NCI-H1694 (cell line): ENCODE results near the gene KIF23.

Source experiments
- DNase-seq: peaks from one replicate; lab custom pipeline; 2025; lab: John Stamatoyannopoulos, UW

The KIF23 gene

DNA sequence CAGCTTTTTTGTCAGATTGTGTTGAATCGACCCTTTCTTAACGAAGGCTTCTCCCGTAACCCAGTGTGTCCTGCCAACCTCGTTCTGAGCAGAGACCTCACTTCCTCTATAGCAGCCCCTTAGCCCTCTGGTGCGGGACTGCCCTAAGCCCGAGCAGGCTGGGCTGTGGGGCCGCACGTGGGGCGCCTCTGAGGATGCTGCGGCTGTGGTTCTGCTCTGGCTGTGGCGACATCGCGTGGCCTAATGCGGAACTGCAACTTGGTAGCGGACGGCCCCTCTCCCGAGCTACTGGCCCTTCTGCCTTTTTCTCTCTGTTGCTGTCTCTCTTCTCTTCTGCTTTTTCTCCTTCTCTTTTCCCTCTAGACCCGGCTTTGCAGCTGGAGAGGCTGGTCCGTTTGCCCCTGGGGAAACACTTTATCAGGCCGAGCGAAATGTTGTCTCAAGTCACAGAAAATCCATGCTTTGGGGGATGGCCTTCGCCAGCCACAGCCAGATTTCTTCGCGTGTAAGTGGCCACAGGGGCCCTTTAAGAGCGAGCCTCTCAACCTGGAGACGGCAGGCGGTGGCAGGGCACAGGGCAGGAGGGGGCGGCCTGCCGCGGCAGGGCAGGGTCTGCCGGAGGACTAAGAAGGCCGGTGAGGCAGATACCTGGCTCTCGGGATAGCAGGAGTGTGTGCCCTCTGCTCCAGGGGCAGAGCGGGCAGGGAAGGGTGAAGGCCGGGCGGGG is 19.4 kb upstream of the KIF23 start:
- peak; percentile 50 for DNase-seq

DNA sequence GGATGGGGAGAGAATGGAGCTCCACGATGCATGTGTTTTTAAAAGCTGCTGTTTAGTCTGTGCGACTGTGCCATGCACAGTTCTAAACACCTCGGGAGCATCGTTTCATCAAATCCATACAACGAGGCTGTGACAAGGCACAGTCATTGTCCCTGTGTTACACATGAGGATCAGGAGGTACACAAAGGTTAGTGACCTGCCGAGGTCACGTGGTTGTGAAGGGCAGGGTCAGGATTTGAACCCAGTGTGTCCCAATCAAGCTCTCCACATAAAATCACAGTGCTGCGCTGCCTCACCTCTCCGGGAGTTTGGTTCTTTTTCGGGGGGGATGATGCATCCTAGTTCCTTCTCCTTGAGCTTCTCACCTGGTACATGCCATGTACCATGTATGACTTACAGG is 18.7 kb upstream of the KIF23 start:
- DNase-seq = no peak

DNA sequence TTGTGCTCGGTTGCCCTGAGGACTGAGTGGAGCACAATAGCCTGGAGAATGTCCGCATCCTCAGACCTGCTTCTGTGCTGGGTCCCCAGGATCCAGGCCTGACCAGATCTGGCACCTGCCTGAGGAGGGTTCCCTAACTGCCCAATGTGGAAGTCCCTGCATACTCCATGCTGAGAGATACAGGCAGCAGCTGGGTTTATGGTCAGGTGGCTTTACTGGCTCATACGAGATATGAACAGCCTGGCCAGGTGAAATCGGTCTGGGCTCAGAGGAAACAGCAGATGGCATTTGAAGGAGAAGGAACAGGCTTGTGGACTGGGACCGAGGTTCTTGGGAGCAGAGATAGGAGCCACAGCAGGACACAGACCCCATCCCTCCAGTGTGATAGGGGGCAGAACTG is 18.2 kb upstream of the KIF23 start:
- DNase-seq = no peak

DNA sequence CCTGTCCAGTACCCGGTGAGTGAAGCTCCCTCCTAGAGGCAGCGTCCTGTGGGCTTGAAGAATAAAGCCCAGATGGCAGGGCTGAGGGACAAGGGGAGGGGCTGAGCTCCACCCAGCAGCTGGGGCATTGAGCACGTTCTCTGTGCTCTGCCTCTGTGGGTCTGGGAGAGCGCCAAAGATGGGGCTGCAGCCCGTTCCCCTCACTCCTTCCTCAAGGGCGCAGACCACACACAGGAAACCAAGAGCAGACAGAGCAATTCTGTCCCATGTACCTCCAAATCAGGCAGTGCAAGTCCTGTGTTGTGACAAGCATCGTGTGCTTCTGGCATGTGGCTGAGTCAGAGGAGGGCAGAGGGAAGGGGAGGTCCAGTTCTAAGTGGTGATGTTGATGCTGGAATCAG is 15.7 kb upstream of the KIF23 start:
- peak; percentile 5 for DNase-seq

DNA sequence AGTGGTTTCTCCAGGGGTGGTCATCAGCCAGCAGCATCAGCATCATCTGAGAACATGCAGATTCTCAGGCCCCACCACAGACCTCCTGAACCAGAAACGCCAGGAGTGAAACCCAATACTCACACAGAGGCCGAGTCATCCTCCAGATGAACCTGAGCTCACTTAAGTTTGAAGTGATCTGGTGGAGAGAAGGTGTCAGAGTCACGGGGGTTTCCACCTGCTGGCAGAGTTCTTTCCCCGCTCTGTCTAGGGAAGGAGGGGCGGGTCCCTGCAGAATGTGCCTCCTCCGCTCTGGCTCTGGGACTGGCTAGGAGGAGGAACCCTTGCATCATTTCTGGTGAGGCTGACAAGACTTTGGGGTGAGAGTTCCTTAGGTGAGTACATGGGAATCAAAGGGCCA is 13.3 kb upstream of the KIF23 start:
- DNase-seq = no peak

DNA sequence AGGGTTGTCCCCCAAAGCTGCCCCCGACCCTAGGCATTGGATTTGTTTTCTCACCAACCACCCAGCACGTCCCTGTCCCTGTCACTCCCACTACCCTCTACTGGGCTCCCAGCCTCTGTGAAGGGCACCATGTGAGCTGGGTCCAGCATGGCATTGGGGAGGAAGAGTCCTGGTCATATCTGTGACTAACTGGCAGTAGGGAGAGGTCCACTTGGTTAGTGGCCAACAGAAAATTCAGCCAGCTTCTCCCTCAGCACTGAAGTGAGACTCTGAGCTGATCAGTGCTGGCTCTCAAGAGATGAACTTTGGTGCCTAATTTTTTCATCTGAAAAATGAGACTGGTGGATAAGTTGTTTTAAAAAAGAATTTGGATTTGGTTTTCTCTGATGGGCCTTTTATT is 11.3 kb upstream of the KIF23 start:
- no peak for DNase-seq

DNA sequence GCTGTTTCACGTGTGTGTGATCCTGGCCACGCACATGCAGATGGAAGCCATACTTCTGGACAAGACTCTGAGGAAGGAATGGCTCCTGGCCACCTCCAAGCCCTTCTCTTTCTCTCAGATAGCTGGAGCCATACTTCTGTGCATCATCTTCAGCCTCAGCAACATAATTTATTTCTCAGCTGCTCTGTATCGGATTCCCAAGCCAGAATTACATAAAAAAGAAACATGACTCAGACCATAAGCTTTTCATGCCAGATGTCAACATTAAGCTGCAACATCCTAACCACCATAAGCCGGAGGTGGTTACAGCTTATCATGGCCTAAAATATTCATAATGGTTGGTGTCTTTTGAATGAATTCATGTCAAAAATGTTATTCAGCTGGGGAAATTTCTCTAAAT is 10.6 kb upstream of the KIF23 start:
- DNase-seq = no peak

DNA sequence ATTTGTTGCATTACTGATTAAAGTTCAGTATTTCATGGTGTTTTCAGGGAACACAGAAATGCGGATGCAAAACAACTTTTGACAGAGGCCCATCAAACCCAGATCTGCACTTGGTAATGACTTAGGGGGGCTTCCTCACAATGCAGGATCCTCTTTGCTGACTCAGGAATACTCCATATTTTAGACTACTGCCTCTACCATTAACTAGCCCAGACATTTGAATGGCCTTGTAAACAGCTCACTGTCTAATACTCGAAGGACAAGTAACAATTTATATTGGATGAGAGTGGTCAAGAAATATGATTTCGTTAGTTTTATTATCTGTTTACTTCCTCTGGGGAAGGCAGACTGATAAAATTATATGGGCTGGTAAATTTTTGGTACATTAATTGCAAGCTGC is 9.0 kb upstream of the KIF23 start:
- no peak for DNase-seq

DNA sequence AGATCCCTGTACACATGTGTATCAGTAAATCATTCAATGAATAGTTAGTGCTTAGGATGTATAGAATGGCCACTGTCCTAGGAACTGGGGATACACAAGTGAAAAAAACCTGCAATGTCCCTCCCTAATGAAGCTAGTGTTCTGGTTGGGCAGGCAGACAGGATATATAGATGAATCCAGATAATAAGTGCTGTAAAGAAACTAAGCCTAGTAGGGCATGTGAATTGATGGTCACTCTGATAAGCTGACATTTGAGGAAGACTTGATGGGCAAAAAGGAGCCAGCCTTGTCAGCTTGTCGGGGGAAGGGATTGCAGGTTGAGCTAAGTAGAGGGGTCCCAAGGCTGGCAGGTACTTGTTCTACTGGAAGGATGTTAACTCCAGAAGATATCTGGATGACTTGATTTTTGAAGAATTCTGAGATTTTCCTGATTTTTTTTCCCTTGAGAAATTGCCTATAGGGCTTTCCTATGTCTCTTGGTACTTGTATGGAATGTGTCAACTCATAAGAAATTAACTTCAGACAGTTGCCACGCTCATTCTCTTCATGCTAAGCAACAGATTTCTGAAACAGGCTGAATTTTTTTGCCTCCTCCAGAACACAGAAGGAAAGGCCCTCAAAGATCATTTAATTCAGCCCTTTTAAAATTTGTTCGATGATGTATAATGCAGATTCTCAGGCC is 6.3 kb upstream of the KIF23 start:
- no peak for DNase-seq

DNA sequence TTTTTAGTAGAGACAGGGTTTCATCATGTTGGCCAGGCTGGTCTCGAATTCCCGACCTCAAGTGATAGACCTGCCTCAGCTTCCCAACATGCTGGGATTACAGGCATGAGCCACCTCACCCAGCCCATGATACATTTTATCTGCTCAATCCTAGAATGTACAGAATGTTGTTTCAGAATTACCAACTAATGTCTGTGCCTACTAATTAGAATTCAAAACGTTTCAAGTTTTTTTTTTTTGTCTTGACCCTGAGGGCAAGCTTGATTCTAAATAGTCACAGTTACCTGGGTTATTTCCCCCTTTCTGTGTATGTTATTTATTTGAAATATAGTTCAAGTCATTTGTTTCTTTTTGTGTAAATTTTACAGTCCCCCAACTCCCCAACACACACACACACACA is 5.3 kb upstream of the KIF23 start:
- no peak for DNase-seq

DNA sequence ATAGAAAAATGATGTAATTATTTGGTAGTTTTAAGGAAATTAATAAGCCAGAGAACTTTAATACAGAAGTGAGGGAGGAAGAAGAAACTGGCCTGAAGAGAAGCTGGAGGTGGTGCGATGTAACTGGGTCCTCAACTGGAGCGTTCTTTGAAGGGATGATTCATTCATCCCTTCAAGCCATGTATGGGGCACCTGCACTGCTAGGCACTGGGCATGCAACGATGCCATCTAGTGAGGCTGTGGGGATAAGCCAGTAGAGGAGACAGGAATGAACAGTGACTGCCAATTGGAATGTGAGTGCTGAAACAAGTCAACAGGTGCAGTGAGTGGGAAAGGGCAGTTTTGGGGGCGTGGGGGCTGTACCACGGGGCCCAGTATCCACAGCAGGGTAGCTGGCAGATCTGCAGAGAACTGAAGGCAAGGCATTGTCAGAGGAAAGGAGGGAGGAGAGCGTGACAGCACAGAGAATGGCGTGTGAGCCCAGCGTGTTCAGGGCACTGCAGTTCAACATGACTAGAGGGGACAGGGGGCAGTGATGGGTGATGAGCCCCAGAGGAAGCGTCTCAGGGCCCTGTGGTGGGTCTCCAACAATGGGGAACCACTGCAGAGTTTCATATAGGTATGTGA is 3.8 kb upstream of the KIF23 start:
- DNase-seq = peak; percentile 45

DNA sequence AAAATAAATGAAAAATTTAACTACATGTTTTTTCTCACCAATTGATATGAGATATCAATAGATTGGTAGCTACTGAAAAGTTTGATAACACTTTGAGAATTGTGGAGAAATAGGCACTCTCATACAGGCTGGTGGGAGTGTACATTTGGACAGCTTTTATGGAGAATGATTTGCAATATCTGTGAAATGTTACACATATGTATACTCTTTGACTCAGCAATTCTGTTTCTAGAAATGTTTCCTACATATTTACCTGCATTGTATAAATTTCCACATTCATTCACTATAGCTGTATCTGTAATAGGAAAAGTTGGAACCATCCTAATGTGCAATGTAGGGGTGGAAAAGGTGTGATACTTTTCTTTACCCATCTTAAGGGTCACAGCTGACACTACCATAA is 1.9 kb upstream of the KIF23 start:
- no peak for DNase-seq

DNA sequence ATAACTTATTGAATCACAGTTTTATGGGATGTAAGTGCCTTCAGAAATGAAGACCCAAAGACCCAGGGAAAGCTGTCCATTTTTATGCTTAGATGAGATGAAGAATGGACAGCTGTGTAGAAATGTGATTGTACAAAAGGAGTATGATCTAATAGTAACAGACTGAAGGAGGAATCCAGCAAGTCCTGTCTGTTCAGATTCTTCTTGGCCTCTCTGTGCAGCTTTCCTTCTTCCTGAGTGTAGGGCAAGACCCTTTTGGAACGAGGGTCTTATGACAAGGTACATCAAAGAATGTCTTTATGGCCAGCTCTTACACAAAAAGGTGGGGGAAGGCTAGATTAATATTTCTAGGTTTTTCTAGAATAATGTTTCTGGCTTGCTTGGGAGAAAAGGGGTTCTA is 1.4 kb upstream of the KIF23 start:
- no peak for DNase-seq

DNA sequence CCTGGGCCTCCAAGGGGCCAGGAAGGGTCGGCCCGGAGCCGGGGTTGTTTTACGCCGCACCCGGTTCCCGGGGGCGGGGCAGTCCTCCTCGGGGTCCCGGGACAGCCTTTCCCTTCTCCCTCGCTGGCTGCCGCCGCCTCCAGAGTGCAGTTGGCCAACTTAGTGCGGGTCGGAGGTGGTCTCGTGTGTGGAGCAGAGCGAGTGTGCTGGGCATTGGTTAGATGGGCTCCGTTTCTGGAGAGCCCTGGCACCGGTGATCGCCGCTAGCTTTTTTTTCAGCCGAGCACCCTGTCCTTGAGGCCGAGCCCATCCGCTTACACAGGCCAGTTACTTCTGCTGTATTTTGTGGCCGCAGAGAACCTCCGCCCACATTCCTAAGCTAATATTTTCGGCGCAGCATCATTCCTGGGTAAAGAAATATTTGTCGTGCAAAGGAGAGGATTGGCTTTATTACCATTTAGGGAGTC is 585 bp downstream of the KIF23 start:
- DNase-seq = no peak

DNA sequence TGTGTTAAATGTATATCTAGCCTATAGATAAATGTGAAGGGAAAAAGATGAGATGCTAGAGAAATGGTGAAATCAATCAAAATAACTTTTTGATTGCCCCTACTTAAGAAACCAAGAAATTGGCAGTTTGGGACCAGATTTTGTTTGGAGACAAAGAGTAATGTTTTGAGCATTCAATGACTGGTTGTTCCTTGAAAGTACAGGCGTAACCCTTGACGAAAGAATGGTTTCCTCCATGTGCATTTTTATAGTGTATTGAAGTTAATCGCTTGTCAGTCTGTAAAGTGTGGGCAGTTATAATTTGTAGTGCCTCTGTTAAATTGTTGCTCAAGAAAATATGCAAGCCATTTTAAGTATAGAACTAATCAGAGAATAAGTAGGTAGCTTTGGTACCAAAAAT is 1.2 kb downstream of the KIF23 start:
- no peak for DNase-seq

DNA sequence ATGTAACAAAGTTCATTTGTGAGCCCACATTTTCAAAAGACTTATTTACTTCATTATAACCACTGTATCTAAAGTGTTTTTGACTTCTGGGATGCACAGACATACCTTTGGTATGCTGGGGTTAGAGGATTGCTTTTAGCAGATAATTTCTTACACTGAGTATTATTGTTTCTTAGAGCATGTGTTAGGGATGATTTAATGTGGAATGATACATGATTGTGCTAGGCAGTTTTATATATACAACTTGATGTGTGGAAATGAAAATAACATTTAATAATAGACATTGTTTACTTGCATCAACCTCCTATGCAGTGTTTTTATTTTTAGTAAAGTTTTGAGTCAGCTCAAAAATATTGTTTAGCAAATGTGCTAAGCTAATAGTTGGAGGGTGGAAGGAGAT is 3.4 kb downstream of the KIF23 start:
- DNase-seq = no peak

DNA sequence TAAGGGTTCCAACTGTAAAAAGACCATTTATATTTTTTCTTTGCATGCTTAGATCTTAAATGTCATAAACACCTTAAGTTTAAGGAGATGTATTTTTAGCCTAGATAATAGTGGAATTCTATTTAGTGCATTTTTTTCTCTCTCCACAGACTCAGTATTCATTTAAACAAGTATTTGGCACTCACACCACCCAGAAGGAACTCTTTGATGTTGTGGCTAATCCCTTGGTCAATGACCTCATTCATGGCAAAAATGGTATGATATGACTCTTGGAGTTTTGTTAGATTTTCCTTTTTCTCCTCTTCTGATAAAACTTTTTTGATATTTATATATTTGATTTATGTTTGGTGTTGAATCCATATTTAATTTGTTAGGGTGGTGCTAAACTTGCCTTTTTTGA is 7.3 kb downstream of the KIF23 start:
- no peak for DNase-seq

DNA sequence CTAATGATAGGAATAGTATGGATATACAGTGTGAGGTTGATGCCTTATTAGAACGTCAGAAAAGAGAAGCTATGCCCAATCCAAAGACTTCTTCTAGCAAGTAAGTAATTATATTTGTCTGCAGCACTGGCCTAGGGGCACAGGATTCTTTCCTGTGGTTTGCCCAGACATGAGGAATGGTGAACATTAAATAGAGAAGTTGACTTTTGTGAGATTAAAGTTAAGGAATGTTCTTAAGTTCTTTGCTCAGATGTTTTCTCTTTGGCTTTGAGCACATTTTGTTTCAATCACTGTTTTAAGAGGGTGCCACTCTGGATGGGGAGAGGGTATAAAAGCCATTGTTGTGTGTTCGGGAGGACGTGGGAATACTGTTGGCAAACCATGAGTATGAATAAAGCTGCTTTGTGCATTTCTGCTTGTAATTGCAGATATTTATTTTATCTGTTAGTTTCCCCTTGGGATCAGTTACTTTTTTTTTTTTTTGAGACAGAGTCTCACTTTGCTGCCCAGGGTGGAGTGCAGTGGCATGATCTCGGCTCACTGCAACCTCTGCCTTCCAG is 8.3 kb downstream of the KIF23 start:
- DNase-seq = no peak

DNA sequence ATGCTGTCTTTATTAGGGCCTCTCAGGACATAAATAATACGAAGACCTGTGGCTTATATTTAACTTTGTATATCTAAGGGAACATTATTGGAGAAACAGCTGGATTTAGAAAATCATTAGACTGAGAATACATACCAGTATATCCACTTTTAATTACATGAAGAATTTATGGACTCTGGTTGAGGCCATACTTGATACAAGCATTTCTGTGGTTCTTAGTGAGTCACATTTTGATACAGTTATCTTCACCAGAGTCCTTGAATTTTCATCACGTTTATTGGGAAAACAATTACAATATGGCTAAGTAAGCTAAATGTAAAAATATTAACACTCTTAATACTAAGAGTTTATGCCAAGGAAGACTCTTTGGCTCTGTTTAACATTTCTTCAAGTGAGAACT is 9.9 kb downstream of the KIF23 start:
- no peak for DNase-seq

DNA sequence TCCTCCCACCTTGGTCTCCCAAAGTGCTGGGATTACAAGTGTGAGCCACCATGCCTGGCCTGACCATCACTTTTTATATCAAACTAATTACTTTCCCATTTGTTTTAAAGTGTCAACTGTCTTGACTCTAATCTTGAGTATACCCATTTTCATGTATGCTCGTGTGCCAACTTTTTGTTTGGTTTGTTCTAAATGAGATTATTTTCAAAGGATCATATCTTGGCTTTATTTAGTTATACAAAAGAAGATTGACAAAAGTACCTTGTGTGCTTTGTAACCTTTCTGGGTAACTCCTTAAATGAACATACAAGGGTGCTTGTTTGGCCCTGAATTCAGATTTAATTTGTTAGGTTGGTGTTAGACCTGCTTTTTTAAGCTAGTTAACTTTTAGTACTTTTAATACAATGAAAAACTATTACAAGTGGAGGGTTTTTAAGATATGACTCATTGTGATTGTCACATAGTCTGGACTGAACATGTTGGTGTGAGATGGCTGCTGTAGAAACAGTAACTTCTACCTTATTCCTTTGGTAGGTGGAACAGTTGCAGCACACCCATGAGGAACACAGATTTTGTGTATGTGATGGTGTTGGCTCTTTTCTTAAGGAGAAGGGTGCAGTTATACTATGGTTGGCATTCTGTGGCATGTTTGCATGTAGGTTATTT is 10.7 kb downstream of the KIF23 start:
- DNase-seq = no peak

DNA sequence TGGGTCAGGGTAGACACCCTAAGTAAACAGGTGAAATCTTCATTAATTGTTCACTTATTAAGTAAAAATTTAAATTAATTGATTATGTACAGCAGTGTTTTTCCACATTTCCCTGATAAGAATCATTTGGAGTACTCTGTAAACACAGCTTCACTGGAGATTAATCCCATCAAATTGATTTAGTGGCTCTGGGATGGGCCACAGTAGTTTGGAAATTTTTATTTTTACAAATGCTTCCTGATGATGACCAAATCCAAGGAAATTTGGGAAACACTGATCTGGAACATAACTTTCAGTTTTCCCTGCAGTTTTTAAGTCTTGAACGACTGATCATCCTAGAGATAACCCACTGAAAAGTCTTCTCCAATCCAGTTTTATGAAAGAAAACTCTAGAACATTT is 19.7 kb downstream of the KIF23 start:
- DNase-seq = no peak

DNA sequence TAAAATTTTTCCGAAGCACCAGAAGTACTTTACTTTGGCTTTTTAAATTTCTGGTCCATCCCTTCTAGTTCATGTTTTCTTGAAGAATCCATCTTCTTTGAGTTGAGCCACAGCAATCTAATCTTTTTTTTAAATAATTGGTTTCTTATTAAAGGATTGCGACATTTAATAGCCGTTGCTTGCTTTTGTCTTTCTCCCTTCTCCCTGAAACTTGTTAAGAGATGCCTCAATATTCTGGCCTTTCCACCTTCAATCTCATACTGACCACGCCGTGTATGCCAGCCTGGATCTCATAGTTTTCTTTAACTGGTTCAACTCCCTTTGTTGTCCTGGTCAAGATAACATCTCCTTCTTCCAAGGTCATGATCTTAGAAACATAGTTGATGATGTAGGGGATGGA is 20.1 kb downstream of the KIF23 start:
- DNase-seq = no peak

DNA sequence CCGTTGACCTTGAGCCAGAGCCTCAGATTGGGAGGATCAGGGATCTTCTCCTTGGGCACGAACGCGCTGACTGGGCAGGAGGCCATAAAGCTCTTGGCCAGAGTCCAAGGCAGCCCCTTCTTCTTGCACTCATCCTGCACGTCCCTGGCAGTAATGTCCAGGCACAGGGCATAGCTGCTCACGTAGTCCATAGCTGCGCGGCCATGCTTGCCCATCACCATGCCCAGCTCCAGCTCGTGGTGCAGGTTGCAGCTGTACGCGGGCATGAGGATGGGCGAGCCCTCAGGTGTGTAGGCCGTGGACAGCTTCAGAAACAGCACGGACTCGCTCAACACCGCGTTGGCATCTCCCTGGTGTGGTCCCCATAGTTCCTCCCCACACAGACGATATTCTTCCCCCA is 20.5 kb downstream of the KIF23 start:
- no peak for DNase-seq
